OCI-LY1 (cell line): ENCODE measurements around the gene KIF16B.

Source experiments
- CTCF ChIP-seq: fragments of 200-600 bp; sonication (generic), shearing (Covaris generic); IDR thresholded peaks from 2 replicates; pipeline ENCODE4 v1.5.1; 2017; ENCODE audit warnings: mild to moderate bottlenecking, antibody characterized with exemption, low read length, moderate library complexity, mixed read lengths
- EZH2 ChIP-seq: fragments of 200-600 bp; sonication (generic), shearing (Covaris generic); IDR thresholded peaks from 2 replicates; pipeline ENCODE4 v1.8.0; 2017; ENCODE audit warnings: borderline replicate concordance, mixed run types, mild to moderate bottlenecking, antibody characterized with exemption, low read length, moderate library complexity, mixed read lengths

GRCh38 chr20:16360668-16361067 is 212.6 kb downstream of the KIF16B start:
- no peak for TF ChIP-seq CTCF
- TF ChIP-seq EZH2, result no peak
